CD14-positive monocyte (primary cell): Measurements from ENCODE around the gene HRH2. TPM values are rescaled to one million over a fixed set of nuclear protein-coding genes. Genes with fewer than 3 reads are reported as not detected.

Experiments used
- DNase-seq, 3 donors: peaks; one replicate each; pipeline ENCODE4 v3.0.0-alpha.2; 2011 to 2022
- H2AFZ ChIP-seq: 2 replicates; pipeline ENCODE4 v1.6.0; 2012; ENCODE audit warnings: mild to moderate bottlenecking, low read depth, low read length, inconsistent platforms; ENCODE audit not compliant: insufficient read depth, poor library complexity, severe bottlenecking
- H3K27ac ChIP-seq, 2 donors: 1 replicate in 1 of 2; 2 replicates in 1 of 2; pipeline ENCODE4 v1.5.1; 2012 to 2013; ENCODE audit warnings: low read length in 2 of 2, control low read depth in 1 of 2, inconsistent platforms in 1 of 2, low read depth in 1 of 2, mild to moderate bottlenecking in 1 of 2
- H3K27me3 ChIP-seq, 2 donors: one replicate each; pipeline versions ENCODE4 v1.6.0 to v1.6.1; 2011 to 2013; ENCODE audit warnings: low read length in 2 of 2; ENCODE audit not compliant: control insufficient read depth in 2 of 2, insufficient read depth in 2 of 2
- H3K36me3 ChIP-seq, 2 donors: replicated peaks in 1 of 2; 1 replicate in 1 of 2; 2 replicates in 1 of 2; pipeline versions ENCODE4 v1.5.1 to v1.6.1; 2012 to 2013; ENCODE audit warnings: low read length in 2 of 2, control low read depth in 1 of 2, inconsistent platforms in 1 of 2, mild to moderate bottlenecking in 1 of 2; ENCODE audit not compliant: insufficient read depth in 2 of 2, control insufficient read depth in 1 of 2
- H3K4me1 ChIP-seq, 2 donors: 1 replicate in 1 of 2; 2 replicates in 1 of 2; pipeline versions ENCODE4 v1.5.1 to v1.6.1; 2012 to 2013; ENCODE audit warnings: low read length in 2 of 2, control low read depth in 1 of 2, inconsistent platforms in 1 of 2, mild to moderate bottlenecking in 1 of 2, moderate library complexity in 1 of 2; ENCODE audit not compliant: insufficient read depth in 2 of 2, control insufficient read depth in 1 of 2
- H3K4me2 ChIP-seq: replicated peaks from 2 replicates; pipeline ENCODE3; 2012; ENCODE audit warnings: low read length, moderate library complexity, mild to moderate bottlenecking; ENCODE audit not compliant: poor library complexity, severe bottlenecking; ENCODE audit errors: extremely low read depth
- H3K4me3 ChIP-seq, 3 experiments: fragments of 200-600 bp in 1 of 3; sonication (generic) in 1 of 3; replicated peaks in 1 of 3; 1 replicate in 2 of 3; 2 replicates in 1 of 3; pipeline ENCODE4 v1.5.1; 2011 to 2013; ENCODE audit warnings: low read length in 3 of 3, mild to moderate bottlenecking in 3 of 3, control low read depth in 2 of 3, low read depth in 2 of 3, inconsistent platforms in 1 of 3, moderate library complexity in 1 of 3
- H3K79me2 ChIP-seq: 2 replicates; pipeline ENCODE4 v1.6.0; 2012; ENCODE audit warnings: mild to moderate bottlenecking, control low read depth, inconsistent platforms, low read length, moderate library complexity; ENCODE audit not compliant: insufficient read depth
- H3K9ac ChIP-seq: 2 replicates; pipeline ENCODE4 v1.6.0; 2017; ENCODE audit warnings: low read length, mild to moderate bottlenecking; ENCODE audit not compliant: insufficient read depth, poor library complexity, severe bottlenecking
- H3K9me3 ChIP-seq, 2 donors: replicated peaks in 1 of 2; 1 replicate in 1 of 2; 2 replicates in 1 of 2; pipeline versions ENCODE4 v1.5.1 to v1.6.1; 2012 to 2013; ENCODE audit warnings: low read length in 2 of 2, control low read depth in 1 of 2; ENCODE audit not compliant: control insufficient read depth in 1 of 2, insufficient read depth in 1 of 2
- H4K20me1 ChIP-seq: 2 replicates; pipeline ENCODE4 v1.6.0; 2012; ENCODE audit warnings: mild to moderate bottlenecking, low read length, control low read depth, moderate library complexity; ENCODE audit not compliant: insufficient read depth
- H3K27ac Mint-ChIP-seq, 7 donors: one replicate each; pipeline ENCODE4 v1.8.0; 2020; ENCODE audit warnings: mild to moderate bottlenecking in 7 of 7, mixed read lengths in 7 of 7, moderate library complexity in 6 of 7, inconsistent platforms in 2 of 7
- H3K27me3 Mint-ChIP-seq, 3 donors: one replicate each; pipeline ENCODE4 v1.8.0; 2021 to 2022; ENCODE audit warnings: low read depth in 3 of 3, mild to moderate bottlenecking in 3 of 3, mixed read lengths in 3 of 3, moderate library complexity in 3 of 3, inconsistent platforms in 1 of 3
- H3K36me3 Mint-ChIP-seq, 2 donors: one replicate each; pipeline ENCODE4 v1.8.0; 2020; ENCODE audit warnings: mixed read lengths in 2 of 2, inconsistent platforms in 1 of 2, mild to moderate bottlenecking in 1 of 2
- H3K4me1 Mint-ChIP-seq: one replicate; pipeline ENCODE4 v1.8.0; 2020; ENCODE audit warnings: mild to moderate bottlenecking, mixed read lengths
- H3K4me3 Mint-ChIP-seq, 2 donors: one replicate each; pipeline ENCODE4 v1.8.0; 2020; ENCODE audit warnings: mild to moderate bottlenecking in 2 of 2, mixed read lengths in 2 of 2, moderate library complexity in 1 of 2
- H3K9me3 Mint-ChIP-seq, 7 donors: one replicate each; pipeline ENCODE4 v1.8.0; 2020 to 2022; ENCODE audit warnings: mixed read lengths in 7 of 7, mild to moderate bottlenecking in 6 of 7, moderate library complexity in 6 of 7, inconsistent platforms in 2 of 7
- WGBS: methylation state at CpG from one replicate; pipeline ENCODE4 v1.1.5; 2013; ENCODE audit warnings: missing lambda C conversion rate; ENCODE audit not compliant: insufficient coverage; 5-methylcytosine and 5-hydroxymethylcytosine counted together
- intact Hi-C, 2 donors: fragments of 100-400 bp; cut with micrococcal nuclease; formaldehyde crosslinking; loops; one replicate each; pipeline versions ENCODE4 v1.15.0 to v1.15.1; 2023
- polyA plus RNA-seq, 3 donors: library from polyadenylated mRNA; depleted of rRNA in 1 of 3; unstranded in 2 of 3; stranded (reverse) in 1 of 3; fragments of 300-500 nt in 2 of 3; fragments of >200 nt in 1 of 3; fragmentation: Illumina TruSeq in 2 of 3; gene quantifications; 1 replicate in 2 of 3; 2 replicates in 1 of 3; pipeline ENCODE4 v1.2.3, GENCODE V29; 2012 to 2021
- TF ChIP-seq, protein P1 (sequence below): fragments of 200-600 bp; IDR thresholded peaks from one replicate; pipeline ENCODE4 v1.8.0; 2022; ENCODE audit warnings: antibody characterized with exemption, mild to moderate bottlenecking

Gene HRH2
- polyA plus RNA-seq, 3 donors, result 10.6 to 71.7 (median 25.5) TPM

GRCh38 chr5:175751369-175751768 is 93.5 kb downstream of the HRH2 start:
- Mint-ChIP-seq H3K36me3 (no peaks in the 10 kb centered on the region), H3K27me3 (peaks cover 8 to 31% (median 20%) of the 10 kb centered on the region in 3 donors), H3K9me3 (peaks cover 0 to 3% (median 2%) of the 10 kb centered on the region in 7 donors), H3K4me1 (no peaks in the 10 kb centered on the region), H3K27ac (no peak overlapping the region), H3K4me3 (no peak overlapping the region)
- no peak for DNase-seq
- Histone ChIP-seq H3K9me3 (no peaks in the 10 kb centered on the region), H2AFZ (no peak overlapping the region), H3K79me2 (no peaks in the 10 kb centered on the region), H3K9ac (no peak overlapping the region), H4K20me1 (no peaks in the 10 kb centered on the region), H3K4me1 (no peaks in the 10 kb centered on the region), H3K4me2 (no peak overlapping the region), H3K4me3 (no peak overlapping the region), H3K27me3 (no peaks in the 10 kb centered on the region), H3K36me3 (no peaks in the 10 kb centered on the region), H3K27ac (no peak overlapping the region)
- intact Hi-C loops, result no loop called here
- 96% methylated on average over 4 of the region's 5 CpGs for WGBS
- TF ChIP-seq, protein P1, sequence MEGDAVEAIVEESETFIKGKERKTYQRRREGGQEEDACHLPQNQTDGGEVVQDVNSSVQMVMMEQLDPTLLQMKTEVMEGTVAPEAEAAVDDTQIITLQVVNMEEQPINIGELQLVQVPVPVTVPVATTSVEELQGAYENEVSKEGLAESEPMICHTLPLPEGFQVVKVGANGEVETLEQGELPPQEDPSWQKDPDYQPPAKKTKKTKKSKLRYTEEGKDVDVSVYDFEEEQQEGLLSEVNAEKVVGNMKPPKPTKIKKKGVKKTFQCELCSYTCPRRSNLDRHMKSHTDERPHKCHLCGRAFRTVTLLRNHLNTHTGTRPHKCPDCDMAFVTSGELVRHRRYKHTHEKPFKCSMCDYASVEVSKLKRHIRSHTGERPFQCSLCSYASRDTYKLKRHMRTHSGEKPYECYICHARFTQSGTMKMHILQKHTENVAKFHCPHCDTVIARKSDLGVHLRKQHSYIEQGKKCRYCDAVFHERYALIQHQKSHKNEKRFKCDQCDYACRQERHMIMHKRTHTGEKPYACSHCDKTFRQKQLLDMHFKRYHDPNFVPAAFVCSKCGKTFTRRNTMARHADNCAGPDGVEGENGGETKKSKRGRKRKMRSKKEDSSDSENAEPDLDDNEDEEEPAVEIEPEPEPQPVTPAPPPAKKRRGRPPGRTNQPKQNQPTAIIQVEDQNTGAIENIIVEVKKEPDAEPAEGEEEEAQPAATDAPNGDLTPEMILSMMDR, result no peak

DNA sequence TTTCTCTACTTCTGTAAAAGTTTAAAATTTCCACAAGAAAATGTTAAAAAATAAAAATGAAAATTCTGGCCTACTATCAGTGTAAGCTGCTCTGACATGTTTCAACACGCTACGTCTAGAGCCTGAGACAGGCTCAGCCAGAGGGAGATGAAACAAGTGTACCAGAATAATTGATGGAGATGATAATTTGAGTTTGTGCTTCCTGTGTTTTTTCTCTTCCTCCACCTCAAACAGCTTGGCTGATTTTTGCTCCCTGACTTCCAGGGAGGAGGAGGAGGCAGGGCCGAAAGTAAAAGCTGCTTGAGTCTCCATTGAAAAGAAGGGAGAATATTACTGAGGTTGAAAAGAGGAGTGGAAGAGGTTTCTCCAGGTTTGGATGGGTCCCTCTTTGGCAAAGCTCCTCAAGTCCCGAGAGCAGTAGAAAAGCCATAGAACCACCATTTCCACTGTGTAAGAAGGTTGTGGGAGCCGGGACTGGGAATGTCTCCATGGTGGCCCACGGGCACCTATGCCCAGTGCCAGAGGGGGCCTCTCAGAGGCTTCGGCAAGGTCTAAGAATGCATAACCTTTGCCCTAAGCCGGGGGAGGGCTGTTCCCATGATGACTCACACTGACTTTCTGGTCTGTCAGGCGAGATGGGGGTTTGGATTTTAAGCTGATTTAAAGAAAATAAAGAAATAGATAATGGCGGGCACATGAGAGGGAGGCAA is 95.1 kb downstream of the HRH2 start:
- intact Hi-C loops, result no loop called here
- Histone ChIP-seq H3K27me3 (peaks cover 0 to 2% of the 10 kb centered on the region in 2 donors), H3K36me3 (no peaks in the 10 kb centered on the region), H4K20me1 (no peaks in the 10 kb centered on the region), H3K79me2 (no peaks in the 10 kb centered on the region), H3K4me2 (no peak overlapping the region), H3K4me3 (no peak overlapping the region), H3K27ac (no peak overlapping the region), H3K9me3 (no peaks in the 10 kb centered on the region), H2AFZ (no peak overlapping the region), H3K9ac (no peak overlapping the region), H3K4me1 (no peaks in the 10 kb centered on the region)
- Mint-ChIP-seq H3K9me3 (peaks cover 0 to 3% (median 0%) of the 10 kb centered on the region in 7 donors), H3K4me1 (no peaks in the 10 kb centered on the region), H3K27ac (no peak overlapping the region), H3K36me3 (no peaks in the 10 kb centered on the region), H3K4me3 (no peak overlapping the region), H3K27me3 (peaks cover 10 to 38% (median 16%) of the 10 kb centered on the region in 3 donors)
- no peak for DNase-seq
- WGBS, result 74% methylated on average over 6 of the region's 10 CpGs
- TF ChIP-seq, protein P1, result no peak
